Measurements from ENCODE around the gene STK10.

STK10 gene

DNA sequence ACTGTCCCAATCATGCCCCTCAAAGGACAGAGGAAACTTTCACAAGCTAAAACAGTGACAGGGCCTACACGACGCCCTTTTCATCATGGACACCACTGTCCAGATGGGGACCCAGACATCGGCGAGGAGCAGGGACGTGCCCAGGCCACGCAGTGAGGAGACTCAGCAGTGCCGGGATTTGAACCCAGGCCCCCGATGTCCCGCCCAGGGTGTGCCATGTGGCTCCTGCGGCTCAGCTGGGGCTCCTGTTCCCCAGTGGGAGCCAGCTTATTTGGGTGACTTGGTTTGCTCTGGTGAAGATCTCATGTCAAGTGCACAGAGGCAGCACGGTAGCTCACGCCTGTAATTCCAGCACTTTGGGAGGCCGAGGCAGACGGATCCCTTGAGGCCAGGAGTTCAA is 82.2 kb downstream of the STK10 start:
- no peak overlapping the region for H3K4me3 Mint-ChIP-seq
- no peaks in the 10 kb centered on the region for H3K36me3 Mint-ChIP-seq
- no peaks in the 10 kb centered on the region for H3K9me3 Mint-ChIP-seq (ENCODE audit: low read depth)
- H3K27me3 Mint-ChIP-seq: no peaks in the 10 kb centered on the region
- no peak overlapping the region for H3K27ac Mint-ChIP-seq
- peaks cover 44% of the 10 kb centered on the region for H3K4me1 Mint-ChIP-seq (ENCODE audit: low read depth)

DNA sequence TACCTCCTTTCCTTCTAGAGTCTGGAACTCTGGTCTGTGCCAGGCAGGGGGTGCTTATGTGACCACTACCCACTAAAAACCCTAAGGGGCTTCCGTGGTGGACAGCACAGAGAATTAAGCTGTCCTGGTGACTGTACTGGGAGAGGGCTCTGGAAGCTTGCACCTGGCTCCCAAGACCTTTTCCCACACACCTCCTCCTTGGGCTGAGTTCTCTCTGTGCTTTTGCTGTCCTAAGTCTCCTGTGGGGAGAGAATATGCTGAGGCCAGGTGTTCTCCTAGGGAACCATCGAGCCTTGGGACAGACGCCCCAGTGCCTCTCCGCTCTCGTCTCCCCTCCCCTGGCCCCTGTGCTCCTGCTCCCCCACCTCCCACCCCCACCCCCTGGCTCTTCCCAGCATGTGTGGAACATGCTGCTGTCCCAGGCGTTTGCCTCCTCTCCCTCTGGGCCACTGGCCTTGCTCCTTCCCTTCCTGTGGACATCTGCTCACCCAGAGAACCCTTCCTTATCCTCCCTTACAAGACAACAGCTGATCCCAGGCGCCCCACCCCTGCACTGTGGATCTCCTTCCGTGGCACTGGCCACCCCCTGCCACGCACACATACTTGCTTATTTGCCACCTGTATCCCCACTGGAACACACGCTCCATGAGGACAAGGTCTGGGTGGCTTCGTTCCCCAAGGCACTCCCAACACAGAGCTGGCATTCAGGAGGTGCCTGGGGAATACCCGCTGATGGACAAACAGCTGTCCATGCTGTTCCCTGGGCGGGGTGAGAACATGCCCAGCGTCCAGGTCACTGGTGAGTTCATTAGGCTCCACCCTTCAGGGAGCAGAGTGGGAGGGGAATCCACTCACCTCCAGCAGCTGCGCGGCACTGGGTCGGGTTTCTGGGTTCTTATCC is 83.0 kb downstream of the STK10 start:
- H3K36me3 Mint-ChIP-seq: no peaks in the 10 kb centered on the region
- peak overlapping the region; percentile 46 for H3K27ac Mint-ChIP-seq
- H3K27me3 Mint-ChIP-seq: no peaks in the 10 kb centered on the region
- peaks cover 38% of the 10 kb centered on the region for H3K4me1 Mint-ChIP-seq (ENCODE audit: low read depth)
- no peak overlapping the region for H3K4me3 Mint-ChIP-seq
- H3K9me3 Mint-ChIP-seq (ENCODE audit: low read depth): no peaks in the 10 kb centered on the region

DNA sequence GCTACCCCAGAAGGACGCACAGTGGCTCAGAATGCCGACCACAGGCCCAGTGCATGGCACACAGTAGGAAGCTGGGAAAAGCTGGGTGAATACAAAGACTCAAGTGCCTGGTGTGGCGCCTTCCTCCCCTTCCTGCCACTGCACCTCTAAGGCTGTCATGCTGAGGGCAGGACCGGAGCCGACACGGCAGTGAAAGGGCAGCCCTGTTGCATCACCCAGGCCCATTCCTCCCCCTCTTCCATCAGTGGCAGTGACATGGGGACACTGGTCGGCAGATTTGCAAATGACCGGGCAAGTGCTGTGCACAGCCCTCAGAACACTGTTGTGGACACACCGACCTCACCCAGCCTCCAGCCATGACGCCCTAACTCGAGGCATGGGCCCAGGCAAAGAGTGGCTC is 84.0 kb downstream of the STK10 start:
- H3K36me3 Mint-ChIP-seq: peaks cover under 1% of the 10 kb centered on the region
- no peaks in the 10 kb centered on the region for H3K27me3 Mint-ChIP-seq
- no peak overlapping the region for H3K4me3 Mint-ChIP-seq
- peaks cover 29% of the 10 kb centered on the region for H3K4me1 Mint-ChIP-seq (ENCODE audit: low read depth)
- peak overlapping the region; percentile 70 for H3K27ac Mint-ChIP-seq
- no peaks in the 10 kb centered on the region for H3K9me3 Mint-ChIP-seq (ENCODE audit: low read depth)

- Mint-ChIP-seq H3K4me1 (ENCODE audit: low read depth) (peaks cover 31% of the 10 kb centered on the region), H3K27me3 (no peaks in the 10 kb centered on the region), H3K27ac (no peak overlapping the region)
Measured at GRCh38 chr5:172102913-172103626, 85.0 kb downstream of the STK10 start.

DNA sequence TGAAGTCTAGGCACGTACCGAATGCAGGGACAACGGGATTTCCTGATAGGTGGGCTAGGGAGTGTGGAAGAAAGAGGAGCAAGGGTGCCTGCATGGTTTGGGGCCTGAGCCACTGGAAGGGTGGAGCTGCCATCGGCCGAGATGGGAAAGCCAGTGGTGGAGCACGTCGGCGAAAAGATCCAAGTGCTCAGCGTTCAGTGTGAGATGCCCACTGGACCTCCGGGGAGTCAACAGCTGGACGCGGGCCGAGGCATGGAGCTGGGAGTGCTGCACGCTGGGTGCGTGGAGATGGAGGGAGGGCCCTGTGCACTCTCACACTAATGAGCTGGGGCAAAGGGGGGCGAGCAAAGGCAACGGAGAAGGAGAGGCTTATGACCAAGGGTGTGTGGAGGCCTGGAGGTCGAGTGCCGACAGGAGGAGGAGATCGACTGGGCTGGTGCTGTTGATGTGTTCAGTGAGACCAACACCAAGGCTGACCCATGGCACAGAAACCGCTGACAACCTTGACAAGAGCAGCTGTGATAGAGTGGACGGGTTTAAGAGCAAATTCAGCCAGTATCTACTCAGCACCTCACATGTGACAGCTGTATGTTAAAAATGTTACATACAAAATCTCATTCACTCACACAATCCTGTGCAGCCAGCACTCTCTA is 85.7 kb downstream of the STK10 start:
- no peaks in the 10 kb centered on the region for H3K9me3 Mint-ChIP-seq (ENCODE audit: low read depth)
- H3K27ac Mint-ChIP-seq: peak overlapping the region; percentile 61
- H3K36me3 Mint-ChIP-seq: peaks cover 4% of the 10 kb centered on the region
- H3K27me3 Mint-ChIP-seq: no peaks in the 10 kb centered on the region
- H3K4me1 Mint-ChIP-seq (ENCODE audit: low read depth): peaks cover 26% of the 10 kb centered on the region
- no peak overlapping the region for H3K4me3 Mint-ChIP-seq

More at GRCh38 chr5:172102913-172103626, 85.0 kb downstream of the STK10 start:
- Mint-ChIP-seq H3K4me3 (no peak overlapping the region), H3K9me3 (ENCODE audit: low read depth) (no peaks in the 10 kb centered on the region), H3K36me3 (peaks cover 4% of the 10 kb centered on the region)

- H3K4me1 Mint-ChIP-seq (ENCODE audit: low read depth): peaks cover 19% of the 10 kb centered on the region
- no peak overlapping the region for H3K27ac Mint-ChIP-seq
- peaks cover 4% of the 10 kb centered on the region for H3K36me3 Mint-ChIP-seq
- no peaks in the 10 kb centered on the region for H3K27me3 Mint-ChIP-seq
- H3K9me3 Mint-ChIP-seq (ENCODE audit: low read depth): no peaks in the 10 kb centered on the region
- no peak overlapping the region for H3K4me3 Mint-ChIP-seq
Measured at GRCh38 chr5:172101547-172102217, 86.3 kb downstream of the STK10 start.

DNA sequence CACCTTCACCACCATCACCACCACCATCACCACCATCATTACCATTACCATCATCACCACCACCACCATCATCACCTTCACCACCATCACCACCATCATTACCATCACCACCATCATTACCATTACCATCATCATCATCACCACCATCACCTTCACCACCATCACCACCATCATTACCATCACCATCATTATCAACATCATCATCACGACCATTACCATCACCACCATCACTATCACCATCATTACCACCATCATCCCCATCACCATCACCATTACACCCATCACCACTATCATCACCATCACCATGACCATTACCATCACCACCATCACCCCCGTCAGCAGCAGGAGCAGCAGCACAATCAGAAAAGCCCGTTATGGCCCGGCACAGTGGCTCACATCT is 89.1 kb downstream of the STK10 start:
- H3K9me3 Mint-ChIP-seq (ENCODE audit: low read depth): no peaks in the 10 kb centered on the region
- no peak overlapping the region for H3K4me3 Mint-ChIP-seq
- H3K27ac Mint-ChIP-seq: peak overlapping the region; percentile 47
- H3K36me3 Mint-ChIP-seq: peaks cover 4% of the 10 kb centered on the region
- peaks cover 17% of the 10 kb centered on the region for H3K4me1 Mint-ChIP-seq (ENCODE audit: low read depth)
- no peaks in the 10 kb centered on the region for H3K27me3 Mint-ChIP-seq

- no peak overlapping the region for H3K4me3 Mint-ChIP-seq
- H3K27ac Mint-ChIP-seq: peak overlapping the region; percentile 47
- H3K36me3 Mint-ChIP-seq: peaks cover 4% of the 10 kb centered on the region
Measured at GRCh38 chr5:172098046-172098445, 90.0 kb downstream of the STK10 start.

DNA sequence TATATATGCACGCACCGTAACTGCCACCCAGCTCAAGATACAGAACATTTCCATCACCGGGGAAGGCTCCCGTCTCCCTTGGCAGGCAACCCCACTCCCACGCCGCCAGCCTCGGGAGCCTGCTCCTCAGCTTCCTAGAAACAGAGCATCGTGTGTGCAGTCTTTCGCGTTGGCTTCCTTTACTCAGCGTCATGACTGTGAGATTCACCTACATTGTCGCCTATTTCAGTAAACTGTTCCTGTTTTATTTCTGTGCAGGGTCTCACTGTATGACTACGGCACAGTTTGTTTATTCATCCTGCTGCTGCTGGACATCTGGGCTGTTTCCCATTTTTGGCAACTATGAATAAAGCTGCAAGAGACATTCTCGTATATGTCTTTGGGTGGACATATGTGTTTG is 90.7 kb downstream of the STK10 start:
- Mint-ChIP-seq H3K4me3 (no peak overlapping the region), H3K27me3 (no peaks in the 10 kb centered on the region), H3K4me1 (ENCODE audit: low read depth) (peaks cover 14% of the 10 kb centered on the region), H3K27ac (peak overlapping the region; percentile 23), H3K9me3 (ENCODE audit: low read depth) (no peaks in the 10 kb centered on the region), H3K36me3 (peaks cover 4% of the 10 kb centered on the region)

More at GRCh38 chr5:172098046-172098445, 90.0 kb downstream of the STK10 start:
- Mint-ChIP-seq H3K27me3 (no peaks in the 10 kb centered on the region), H3K4me1 (ENCODE audit: low read depth) (peaks cover 14% of the 10 kb centered on the region), H3K9me3 (ENCODE audit: low read depth) (no peaks in the 10 kb centered on the region)

DNA sequence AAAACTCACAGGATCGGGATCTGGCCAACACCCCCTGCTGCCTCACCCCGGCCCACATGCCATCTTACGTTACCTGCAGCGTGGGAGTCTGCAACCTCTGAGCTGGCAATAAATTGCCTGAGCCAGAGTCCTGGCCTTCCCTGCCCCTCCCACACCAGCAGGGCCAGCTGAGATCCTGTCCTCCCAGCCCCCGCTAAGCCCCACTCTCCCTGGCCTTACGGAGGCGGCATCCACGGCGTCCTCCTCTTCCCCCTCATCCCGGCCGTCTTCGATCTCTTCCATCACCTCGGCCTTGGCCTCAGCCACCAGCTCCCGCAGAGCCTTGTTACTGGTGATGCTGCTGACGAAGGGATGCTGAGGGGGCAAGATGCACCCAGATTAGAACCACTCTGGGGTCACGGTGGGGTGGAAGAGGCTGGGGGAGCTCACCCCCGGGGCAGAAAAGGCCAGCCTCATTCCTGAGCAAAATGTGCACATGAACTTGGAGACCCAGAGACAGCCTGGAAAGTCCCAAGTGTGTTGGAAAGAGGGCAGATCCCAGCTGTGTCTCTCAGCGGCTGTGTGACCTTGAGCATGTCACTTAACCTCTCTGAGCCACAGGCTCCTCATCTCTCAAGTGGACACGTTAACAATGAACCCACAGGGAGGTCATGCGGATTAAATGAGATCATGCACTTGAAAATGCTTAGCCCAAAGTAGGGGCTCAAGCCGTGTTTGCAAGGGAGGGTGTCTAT is 91.7 kb downstream of the STK10 start:
- no peak overlapping the region for H3K4me3 Mint-ChIP-seq
- peak overlapping the region; percentile 22 for H3K27ac Mint-ChIP-seq
- H3K9me3 Mint-ChIP-seq (ENCODE audit: low read depth): no peaks in the 10 kb centered on the region
- no peaks in the 10 kb centered on the region for H3K27me3 Mint-ChIP-seq
- H3K4me1 Mint-ChIP-seq (ENCODE audit: low read depth): peaks cover 9% of the 10 kb centered on the region
- peaks cover 4% of the 10 kb centered on the region for H3K36me3 Mint-ChIP-seq

- Mint-ChIP-seq H3K36me3 (peaks cover 4% of the 10 kb centered on the region), H3K9me3 (ENCODE audit: low read depth) (no peaks in the 10 kb centered on the region), H3K27me3 (no peaks in the 10 kb centered on the region), H3K4me1 (ENCODE audit: low read depth) (peaks cover 9% of the 10 kb centered on the region), H3K4me3 (no peak overlapping the region), H3K27ac (peak overlapping the region; percentile 72)
Measured at GRCh38 chr5:172095368-172096206, 92.4 kb downstream of the STK10 start.

DNA sequence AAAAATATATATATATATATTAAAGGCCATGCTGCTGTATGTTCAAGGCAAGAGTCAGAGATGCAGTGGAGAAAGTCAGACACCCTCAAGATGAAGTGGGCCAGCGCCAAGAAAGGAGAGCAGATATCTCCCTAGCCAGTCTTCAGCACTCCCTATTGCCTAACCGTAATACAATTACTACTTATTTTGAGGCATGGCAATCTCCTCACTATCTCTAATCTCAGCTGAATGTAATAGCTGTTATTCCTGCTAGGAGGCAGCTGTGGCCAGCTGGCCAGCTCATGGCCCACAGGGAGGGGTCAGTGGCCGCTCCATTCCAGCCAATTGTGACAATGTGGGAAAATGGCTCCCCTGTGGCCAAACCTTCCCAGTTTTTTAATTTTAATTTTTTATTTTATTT is 94.1 kb downstream of the STK10 start:
- peaks cover 9% of the 10 kb centered on the region for H3K36me3 Mint-ChIP-seq
- peaks cover 7% of the 10 kb centered on the region for H3K4me1 Mint-ChIP-seq (ENCODE audit: low read depth)
- H3K27ac Mint-ChIP-seq: no peak overlapping the region

GRCh38 chr5:172093559-172093958 is 94.5 kb downstream of the STK10 start:
- H3K27ac Mint-ChIP-seq: no peak overlapping the region
- H3K9me3 Mint-ChIP-seq (ENCODE audit: low read depth): no peaks in the 10 kb centered on the region

More for the DNA sequence above, 94.1 kb downstream of the STK10 start:
- Mint-ChIP-seq H3K9me3 (ENCODE audit: low read depth) (no peaks in the 10 kb centered on the region), H3K4me3 (no peak overlapping the region), H3K27me3 (no peaks in the 10 kb centered on the region)

More at GRCh38 chr5:172093559-172093958, 94.5 kb downstream of the STK10 start:
- H3K4me1 Mint-ChIP-seq (ENCODE audit: low read depth): peaks cover 4% of the 10 kb centered on the region
- H3K36me3 Mint-ChIP-seq: peaks cover 7% of the 10 kb centered on the region
- no peaks in the 10 kb centered on the region for H3K27me3 Mint-ChIP-seq
- no peak overlapping the region for H3K4me3 Mint-ChIP-seq

All from activated naive CD8-positive, alpha-beta T cell (primary cell).